ENCODE results near the gene SLC31A2. TPM values are rescaled to one million over a fixed set of nuclear protein-coding genes. Genes with fewer than 3 reads are reported as not detected.

The SLC31A2 gene
- total and polyA plus RNA-seq, 3 donors from 2014 or later = 38.8 to 42.4 (median 40.3) TPM

DNA sequence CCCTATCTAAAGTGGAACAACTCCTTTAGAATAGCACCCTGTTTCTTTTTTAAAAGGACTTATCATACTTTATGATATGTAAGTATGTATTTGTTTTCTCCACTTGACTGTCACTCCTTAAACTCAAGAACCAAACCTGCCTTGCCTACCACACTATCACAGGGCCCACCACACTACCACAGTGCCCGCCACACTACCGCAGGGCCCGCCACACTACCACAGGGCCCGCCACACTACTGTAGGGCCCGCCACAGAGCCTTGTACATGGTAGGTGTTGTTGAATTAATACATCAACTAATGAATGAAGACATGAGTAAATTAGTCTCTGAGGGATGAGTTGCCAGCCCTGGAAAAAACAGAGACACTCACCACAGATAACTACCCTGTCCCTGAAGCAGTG, 18.0 kb downstream of the SLC31A2 start:
- no peaks in the 10 kb centered on the region for H3K27me3 ChIP-seq
- intact Hi-C loops (cut with DNase I; ENCODE audit: low total_unique reads) = no loop called here
- H3K36me3 ChIP-seq (ENCODE audit: low read depth, missing control alignments) = peaks cover 3% of the 10 kb centered on the region
- H3K4me1 ChIP-seq = peaks cover 3% of the 10 kb centered on the region
- H3K27ac ChIP-seq = no peak overlapping the region
- DNase-seq = no peak
- H3K4me3 ChIP-seq = no peak overlapping the region
- 97 to 99% methylated on average over 5 of the region's 5 CpGs for WGBS, 2 donors
- no peaks in the 10 kb centered on the region for H3K9me3 ChIP-seq
- no peak for TF ChIP-seq POLR2A (IDR thresholded peaks at IDR 0.05)
- TF ChIP-seq, protein P1, sequence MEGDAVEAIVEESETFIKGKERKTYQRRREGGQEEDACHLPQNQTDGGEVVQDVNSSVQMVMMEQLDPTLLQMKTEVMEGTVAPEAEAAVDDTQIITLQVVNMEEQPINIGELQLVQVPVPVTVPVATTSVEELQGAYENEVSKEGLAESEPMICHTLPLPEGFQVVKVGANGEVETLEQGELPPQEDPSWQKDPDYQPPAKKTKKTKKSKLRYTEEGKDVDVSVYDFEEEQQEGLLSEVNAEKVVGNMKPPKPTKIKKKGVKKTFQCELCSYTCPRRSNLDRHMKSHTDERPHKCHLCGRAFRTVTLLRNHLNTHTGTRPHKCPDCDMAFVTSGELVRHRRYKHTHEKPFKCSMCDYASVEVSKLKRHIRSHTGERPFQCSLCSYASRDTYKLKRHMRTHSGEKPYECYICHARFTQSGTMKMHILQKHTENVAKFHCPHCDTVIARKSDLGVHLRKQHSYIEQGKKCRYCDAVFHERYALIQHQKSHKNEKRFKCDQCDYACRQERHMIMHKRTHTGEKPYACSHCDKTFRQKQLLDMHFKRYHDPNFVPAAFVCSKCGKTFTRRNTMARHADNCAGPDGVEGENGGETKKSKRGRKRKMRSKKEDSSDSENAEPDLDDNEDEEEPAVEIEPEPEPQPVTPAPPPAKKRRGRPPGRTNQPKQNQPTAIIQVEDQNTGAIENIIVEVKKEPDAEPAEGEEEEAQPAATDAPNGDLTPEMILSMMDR (IDR thresholded peaks at IDR 0.05) = no peak

DNA sequence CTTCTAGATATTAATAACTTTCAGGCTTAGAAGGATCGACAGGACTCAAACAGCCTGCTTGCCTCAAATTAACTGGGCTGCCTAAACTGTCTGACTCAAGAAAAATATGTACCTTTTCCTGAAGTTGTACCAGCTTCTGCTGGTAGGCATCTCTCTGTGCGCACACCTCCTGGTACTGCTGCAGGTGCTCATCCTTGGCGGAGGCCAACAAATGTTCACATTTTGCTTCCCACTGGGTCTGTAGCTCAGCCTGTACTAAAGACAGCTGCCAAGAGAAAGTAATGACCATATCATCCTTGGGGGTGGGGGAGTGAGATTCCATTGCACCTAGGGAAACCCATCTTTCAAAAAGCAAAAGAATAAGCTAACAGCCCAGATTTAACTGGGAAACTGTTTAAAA, 22.5 kb downstream of the SLC31A2 start:
- DNase-seq = no peak
- Histone ChIP-seq H3K27ac (no peak overlapping the region), H3K9me3 (no peaks in the 10 kb centered on the region), H3K4me1 (no peaks in the 10 kb centered on the region), H3K36me3 (ENCODE audit: low read depth, missing control alignments) (peaks cover 3% of the 10 kb centered on the region), H3K27me3 (no peaks in the 10 kb centered on the region), H3K4me3 (no peak overlapping the region)
- intact Hi-C loops (cut with DNase I; ENCODE audit: low total_unique reads) = no loop called here
- TF ChIP-seq POLR2A (IDR thresholded peaks at IDR 0.05) = no peak
- TF ChIP-seq, protein P1 (IDR thresholded peaks at IDR 0.05) = no peak
- WGBS, 2 donors = 85 to 91% methylated on average over 3 of the region's 3 CpGs

DNA sequence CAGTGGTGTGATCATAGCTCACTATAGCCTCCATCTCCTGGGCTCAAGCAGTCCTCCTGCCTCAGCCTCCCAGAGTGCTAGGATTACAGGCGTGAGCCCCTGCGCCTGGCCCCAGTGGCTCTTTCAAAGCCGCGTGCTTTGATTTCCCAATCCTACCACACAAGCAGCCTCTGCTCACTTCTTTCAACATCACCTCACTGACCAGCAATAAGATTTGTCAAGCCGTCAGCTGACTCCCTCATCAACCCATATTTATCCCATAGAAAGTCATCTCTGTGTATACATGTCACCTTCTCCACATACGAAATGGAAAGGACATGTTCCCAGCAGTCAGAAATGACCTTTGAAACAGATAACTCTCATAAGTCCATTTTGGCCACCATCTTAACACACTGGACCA, 26.0 kb downstream of the SLC31A2 start:
- DNase-seq = no peak
- intact Hi-C loops (cut with DNase I; ENCODE audit: low total_unique reads) = no loop called here
- Histone ChIP-seq H3K4me1 (no peaks in the 10 kb centered on the region), H3K9me3 (no peaks in the 10 kb centered on the region), H3K4me3 (no peak overlapping the region), H3K27me3 (no peaks in the 10 kb centered on the region), H3K27ac (no peak overlapping the region), H3K36me3 (ENCODE audit: low read depth, missing control alignments) (no peaks in the 10 kb centered on the region)
- no peak for TF ChIP-seq POLR2A (IDR thresholded peaks at IDR 0.05)
- TF ChIP-seq, protein P1 (IDR thresholded peaks at IDR 0.05) = no peak
- 90 to 97% methylated on average over 6 of the region's 6 CpGs for WGBS, 2 donors

DNA sequence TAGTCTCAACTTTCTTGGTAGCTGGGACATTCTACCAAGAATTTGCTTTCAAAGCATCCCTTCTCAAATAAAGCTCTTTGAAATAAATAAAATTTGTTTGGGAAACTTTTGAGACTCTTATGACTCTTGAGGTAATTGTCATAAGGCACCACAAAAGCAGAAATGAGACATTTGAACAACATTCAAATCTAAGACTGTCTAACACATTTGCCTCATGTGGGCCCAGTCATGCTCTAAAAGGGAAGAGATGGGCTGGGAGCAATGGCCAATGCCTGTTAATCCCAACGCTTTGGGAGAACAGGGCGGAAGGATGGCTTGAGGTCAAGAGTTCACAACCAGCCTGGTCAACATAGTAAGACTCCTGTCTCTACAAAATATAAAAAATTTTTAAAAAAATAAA, 26.4 kb downstream of the SLC31A2 start:
- intact Hi-C loops (cut with DNase I; ENCODE audit: low total_unique reads) = no loop called here

DNA sequence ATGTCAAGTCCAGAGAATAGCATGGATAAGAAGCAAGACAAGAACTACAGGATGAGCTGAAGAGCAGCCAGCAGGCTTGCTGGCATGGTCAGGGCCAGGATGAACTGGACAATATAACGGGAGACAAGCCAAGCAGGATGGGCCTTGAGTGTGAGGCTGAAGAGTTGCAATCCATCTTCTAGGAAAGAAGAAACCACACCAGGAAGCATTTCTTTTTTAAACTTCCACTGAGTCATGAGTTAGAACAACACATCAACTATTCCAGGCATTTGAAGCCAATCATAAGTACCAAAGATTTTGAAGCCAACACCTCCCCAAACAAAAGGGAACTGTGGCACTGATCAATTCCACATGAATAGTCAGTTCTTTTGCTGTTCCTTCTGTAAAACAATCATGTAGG, 27.3 kb downstream of the SLC31A2 start:
- no peak for DNase-seq
- H3K36me3 ChIP-seq (ENCODE audit: low read depth, missing control alignments) = no peaks in the 10 kb centered on the region

More for the DNA sequence above, 26.4 kb downstream of the SLC31A2 start:
- DNase-seq = no peak
- H3K9me3 ChIP-seq = no peaks in the 10 kb centered on the region
- H3K36me3 ChIP-seq (ENCODE audit: low read depth, missing control alignments) = no peaks in the 10 kb centered on the region
- H3K27ac ChIP-seq = no peak overlapping the region
- WGBS, 2 donors = 93 to 98% methylated on average over 2 of the region's 2 CpGs
- H3K27me3 ChIP-seq = no peaks in the 10 kb centered on the region
- H3K4me1 ChIP-seq = no peaks in the 10 kb centered on the region
- H3K4me3 ChIP-seq = no peak overlapping the region
- TF ChIP-seq POLR2A (IDR thresholded peaks at IDR 0.05) = no peak
- TF ChIP-seq, protein P1 (IDR thresholded peaks at IDR 0.05) = no peak

More for the DNA sequence above, 27.3 kb downstream of the SLC31A2 start:
- Histone ChIP-seq H3K27ac (no peak overlapping the region), H3K9me3 (no peaks in the 10 kb centered on the region), H3K4me3 (no peak overlapping the region), H3K27me3 (no peaks in the 10 kb centered on the region), H3K4me1 (no peaks in the 10 kb centered on the region)
- intact Hi-C loops (cut with DNase I; ENCODE audit: low total_unique reads) = no loop called here
- TF ChIP-seq POLR2A (IDR thresholded peaks at IDR 0.05) = no peak
- TF ChIP-seq, protein P1 (IDR thresholded peaks at IDR 0.05) = no peak
- 96 to 100% methylated on average over 1 of the region's 1 CpG for WGBS, 2 donors
